ENCODE results near the gene GRIA1.

The GRIA1 gene

GRCh38 chr5:153539983-153540382, 49.5 kb downstream of the GRIA1 start:
- Histone ChIP-seq H3K4me3 (ENCODE audit: insufficient read depth, low read depth, low read length, poor library complexity, severe bottlenecking) (no peak overlapping the region), H3K27ac (ENCODE audit: insufficient read depth, low read length, poor library complexity, severe bottlenecking) (no peak overlapping the region), H3K36me3 (ENCODE audit: control insufficient read depth, insufficient read depth, low read length) (no peaks in the 10 kb centered on the region), H3K9me3 (ENCODE audit: control insufficient read depth, low read length) (no peaks in the 10 kb centered on the region), H3K4me1 (ENCODE audit: control insufficient read depth, insufficient read depth, low read length, poor library complexity, severe bottlenecking) (no peaks in the 10 kb centered on the region), H3K27me3 (replicated peaks; ENCODE audit: control insufficient read depth, insufficient read depth, low read length, poor library complexity, severe bottlenecking) (no peaks in the 10 kb centered on the region)
- DNase-seq, result no peak

- Histone ChIP-seq H3K4me3 (ENCODE audit: insufficient read depth, low read depth, low read length, poor library complexity, severe bottlenecking) (no peak overlapping the region), H3K36me3 (ENCODE audit: control insufficient read depth, insufficient read depth, low read length) (no peaks in the 10 kb centered on the region), H3K27me3 (replicated peaks; ENCODE audit: control insufficient read depth, insufficient read depth, low read length, poor library complexity, severe bottlenecking) (no peaks in the 10 kb centered on the region), H3K4me1 (ENCODE audit: control insufficient read depth, insufficient read depth, low read length, poor library complexity, severe bottlenecking) (no peaks in the 10 kb centered on the region), H3K9me3 (ENCODE audit: control insufficient read depth, low read length) (no peaks in the 10 kb centered on the region), H3K27ac (ENCODE audit: insufficient read depth, low read length, poor library complexity, severe bottlenecking) (no peak overlapping the region)
- DNase-seq, result no peak
Measured at GRCh38 chr5:153542536-153542935, 52.1 kb downstream of the GRIA1 start.

- H3K4me1 ChIP-seq (ENCODE audit: control insufficient read depth, insufficient read depth, low read length, poor library complexity, severe bottlenecking), result no peaks in the 10 kb centered on the region
- H3K27me3 ChIP-seq (replicated peaks; ENCODE audit: control insufficient read depth, insufficient read depth, low read length, poor library complexity, severe bottlenecking), result no peaks in the 10 kb centered on the region
- no peaks in the 10 kb centered on the region for H3K36me3 ChIP-seq (ENCODE audit: control insufficient read depth, insufficient read depth, low read length)
- no peak overlapping the region for H3K4me3 ChIP-seq (ENCODE audit: insufficient read depth, low read depth, low read length, poor library complexity, severe bottlenecking)
- DNase-seq, result no peak
- H3K9me3 ChIP-seq (ENCODE audit: control insufficient read depth, low read length), result no peaks in the 10 kb centered on the region
- H3K27ac ChIP-seq (ENCODE audit: insufficient read depth, low read length, poor library complexity, severe bottlenecking), result no peak overlapping the region
Measured at GRCh38 chr5:153543288-153543687, 52.8 kb downstream of the GRIA1 start.

GRCh38 chr5:153543959-153544470, 53.5 kb downstream of the GRIA1 start:
- no peak overlapping the region for H3K27ac ChIP-seq (ENCODE audit: insufficient read depth, low read length, poor library complexity, severe bottlenecking)

GRCh38 chr5:153544706-153545105, 54.2 kb downstream of the GRIA1 start:
- Histone ChIP-seq H3K4me1 (ENCODE audit: control insufficient read depth, insufficient read depth, low read length, poor library complexity, severe bottlenecking) (no peaks in the 10 kb centered on the region), H3K4me3 (ENCODE audit: insufficient read depth, low read depth, low read length, poor library complexity, severe bottlenecking) (no peak overlapping the region), H3K27me3 (replicated peaks; ENCODE audit: control insufficient read depth, insufficient read depth, low read length, poor library complexity, severe bottlenecking) (no peaks in the 10 kb centered on the region), H3K36me3 (ENCODE audit: control insufficient read depth, insufficient read depth, low read length) (no peaks in the 10 kb centered on the region), H3K9me3 (ENCODE audit: control insufficient read depth, low read length) (no peaks in the 10 kb centered on the region), H3K27ac (ENCODE audit: insufficient read depth, low read length, poor library complexity, severe bottlenecking) (no peak overlapping the region)
- no peak for DNase-seq

More at GRCh38 chr5:153543959-153544470, 53.5 kb downstream of the GRIA1 start:
- H3K27me3 ChIP-seq (replicated peaks; ENCODE audit: control insufficient read depth, insufficient read depth, low read length, poor library complexity, severe bottlenecking), result no peaks in the 10 kb centered on the region
- H3K4me3 ChIP-seq (ENCODE audit: insufficient read depth, low read depth, low read length, poor library complexity, severe bottlenecking), result no peak overlapping the region
- no peaks in the 10 kb centered on the region for H3K9me3 ChIP-seq (ENCODE audit: control insufficient read depth, low read length)
- no peak for DNase-seq
- no peaks in the 10 kb centered on the region for H3K36me3 ChIP-seq (ENCODE audit: control insufficient read depth, insufficient read depth, low read length)
- H3K4me1 ChIP-seq (ENCODE audit: control insufficient read depth, insufficient read depth, low read length, poor library complexity, severe bottlenecking), result no peaks in the 10 kb centered on the region

GRCh38 chr5:153546566-153546965, 56.1 kb downstream of the GRIA1 start:
- H3K4me3 ChIP-seq (ENCODE audit: insufficient read depth, low read depth, low read length, poor library complexity, severe bottlenecking), result no peak overlapping the region
- no peak for DNase-seq
- no peaks in the 10 kb centered on the region for H3K27me3 ChIP-seq (replicated peaks; ENCODE audit: control insufficient read depth, insufficient read depth, low read length, poor library complexity, severe bottlenecking)
- H3K27ac ChIP-seq (ENCODE audit: insufficient read depth, low read length, poor library complexity, severe bottlenecking), result no peak overlapping the region
- no peaks in the 10 kb centered on the region for H3K36me3 ChIP-seq (ENCODE audit: control insufficient read depth, insufficient read depth, low read length)
- no peaks in the 10 kb centered on the region for H3K4me1 ChIP-seq (ENCODE audit: control insufficient read depth, insufficient read depth, low read length, poor library complexity, severe bottlenecking)
- H3K9me3 ChIP-seq (ENCODE audit: control insufficient read depth, low read length), result no peaks in the 10 kb centered on the region

GRCh38 chr5:153551537-153552079, 61.1 kb downstream of the GRIA1 start:
- H3K4me3 ChIP-seq (ENCODE audit: insufficient read depth, low read depth, low read length, poor library complexity, severe bottlenecking), result no peak overlapping the region
- no peak overlapping the region for H3K27ac ChIP-seq (ENCODE audit: insufficient read depth, low read length, poor library complexity, severe bottlenecking)
- H3K36me3 ChIP-seq (ENCODE audit: control insufficient read depth, insufficient read depth, low read length), result no peaks in the 10 kb centered on the region
- H3K27me3 ChIP-seq (replicated peaks; ENCODE audit: control insufficient read depth, insufficient read depth, low read length, poor library complexity, severe bottlenecking), result no peaks in the 10 kb centered on the region
- H3K9me3 ChIP-seq (ENCODE audit: control insufficient read depth, low read length), result no peaks in the 10 kb centered on the region
- no peak for DNase-seq
- H3K4me1 ChIP-seq (ENCODE audit: control insufficient read depth, insufficient read depth, low read length, poor library complexity, severe bottlenecking), result no peaks in the 10 kb centered on the region

- no peaks in the 10 kb centered on the region for H3K27me3 ChIP-seq (replicated peaks; ENCODE audit: control insufficient read depth, insufficient read depth, low read length, poor library complexity, severe bottlenecking)
- H3K4me1 ChIP-seq (ENCODE audit: control insufficient read depth, insufficient read depth, low read length, poor library complexity, severe bottlenecking), result no peaks in the 10 kb centered on the region
- H3K4me3 ChIP-seq (ENCODE audit: insufficient read depth, low read depth, low read length, poor library complexity, severe bottlenecking), result no peak overlapping the region
- no peaks in the 10 kb centered on the region for H3K9me3 ChIP-seq (ENCODE audit: control insufficient read depth, low read length)
- no peaks in the 10 kb centered on the region for H3K36me3 ChIP-seq (ENCODE audit: control insufficient read depth, insufficient read depth, low read length)
- DNase-seq, result no peak
- H3K27ac ChIP-seq (ENCODE audit: insufficient read depth, low read length, poor library complexity, severe bottlenecking), result no peak overlapping the region
Measured at GRCh38 chr5:153552886-153553285, 62.4 kb downstream of the GRIA1 start.

- Histone ChIP-seq H3K9me3 (ENCODE audit: control insufficient read depth, low read length) (no peaks in the 10 kb centered on the region), H3K4me1 (ENCODE audit: control insufficient read depth, insufficient read depth, low read length, poor library complexity, severe bottlenecking) (no peaks in the 10 kb centered on the region), H3K27ac (ENCODE audit: insufficient read depth, low read length, poor library complexity, severe bottlenecking) (no peak overlapping the region), H3K27me3 (replicated peaks; ENCODE audit: control insufficient read depth, insufficient read depth, low read length, poor library complexity, severe bottlenecking) (no peaks in the 10 kb centered on the region), H3K36me3 (ENCODE audit: control insufficient read depth, insufficient read depth, low read length) (no peaks in the 10 kb centered on the region), H3K4me3 (ENCODE audit: insufficient read depth, low read depth, low read length, poor library complexity, severe bottlenecking) (no peak overlapping the region)
- no peak for DNase-seq
Measured at GRCh38 chr5:153555420-153556114, 65.1 kb downstream of the GRIA1 start.

GRCh38 chr5:153558957-153559356, 68.5 kb downstream of the GRIA1 start:
- Histone ChIP-seq H3K36me3 (ENCODE audit: control insufficient read depth, insufficient read depth, low read length) (no peaks in the 10 kb centered on the region), H3K4me3 (ENCODE audit: insufficient read depth, low read depth, low read length, poor library complexity, severe bottlenecking) (no peak overlapping the region), H3K4me1 (ENCODE audit: control insufficient read depth, insufficient read depth, low read length, poor library complexity, severe bottlenecking) (no peaks in the 10 kb centered on the region), H3K9me3 (ENCODE audit: control insufficient read depth, low read length) (no peaks in the 10 kb centered on the region), H3K27ac (ENCODE audit: insufficient read depth, low read length, poor library complexity, severe bottlenecking) (no peak overlapping the region), H3K27me3 (replicated peaks; ENCODE audit: control insufficient read depth, insufficient read depth, low read length, poor library complexity, severe bottlenecking) (no peaks in the 10 kb centered on the region)
- DNase-seq, result no peak
